Dermis blood vessel endothelial cell (primary cell): Measurements from ENCODE around the gene EGFL7. TPM values are rescaled to one million over a fixed set of nuclear protein-coding genes. Genes with fewer than 3 reads are reported as not detected.

Source experiments
- DNase-seq: peaks from one replicate; pipeline ENCODE4 v3.0.0; 2010
- total RNA-seq: library from RNA; depleted of rRNA; stranded (reverse); fragments of >200 nt; gene quantifications from 2 replicates; pipeline ENCODE4 v1.2.3, GENCODE V29; 2014

The EGFL7 gene
- total RNA-seq, 1 donor from 2014 or later: 768 TPM

DNA sequence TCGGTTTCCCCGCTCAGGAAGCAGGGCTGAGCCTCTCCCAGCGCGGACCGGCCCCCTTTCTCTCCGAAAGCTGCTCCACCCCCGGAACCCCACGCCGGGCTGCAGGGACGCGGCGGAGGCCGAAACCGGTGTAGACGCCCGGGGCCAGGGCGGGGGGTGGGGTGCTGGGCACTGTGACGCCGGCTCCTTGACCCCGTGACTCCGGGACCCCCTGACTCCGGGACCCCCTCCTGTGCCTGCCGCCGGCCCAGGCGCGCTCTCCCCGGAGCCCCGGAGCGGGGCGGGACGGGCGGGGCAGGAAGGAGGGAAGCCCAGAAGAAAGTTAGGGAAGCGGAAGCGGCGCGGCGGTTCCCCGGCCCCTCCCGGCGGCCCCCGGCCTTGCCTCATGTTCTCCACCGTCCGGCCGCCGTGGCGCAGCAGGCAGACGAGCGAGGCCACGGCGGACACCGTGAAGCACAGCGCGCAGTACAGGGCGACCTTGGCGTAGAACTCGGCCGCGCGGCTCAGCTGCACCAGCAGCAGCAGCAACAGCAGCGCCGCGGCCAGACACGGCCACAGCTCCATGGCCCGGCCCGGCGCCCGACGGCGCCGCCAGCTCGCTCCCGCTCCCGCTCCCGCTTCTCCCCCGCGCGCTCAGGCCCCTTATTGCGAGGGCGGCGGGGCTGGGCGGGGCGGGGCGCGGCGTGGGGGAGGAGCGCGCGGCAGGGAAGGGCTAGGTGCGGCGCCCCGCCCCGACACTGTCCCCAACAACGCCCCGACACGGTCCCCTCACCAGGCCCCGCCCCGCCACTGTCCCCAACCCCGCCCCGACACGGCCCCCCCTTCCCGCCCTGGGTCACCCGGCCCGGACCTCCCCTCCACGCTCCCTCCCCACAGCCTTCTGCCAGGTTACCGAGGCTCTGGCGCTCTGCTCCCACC, 24.3 kb downstream of the EGFL7 start, which contains the start of gene AGPAT2:
AGPAT2 (minus strand) TSS at position 664 of the 918 bp plus-strand sequence; CDS start at position 564, 100 bp downstream.
- peak; percentile 59 for DNase-seq

DNA sequence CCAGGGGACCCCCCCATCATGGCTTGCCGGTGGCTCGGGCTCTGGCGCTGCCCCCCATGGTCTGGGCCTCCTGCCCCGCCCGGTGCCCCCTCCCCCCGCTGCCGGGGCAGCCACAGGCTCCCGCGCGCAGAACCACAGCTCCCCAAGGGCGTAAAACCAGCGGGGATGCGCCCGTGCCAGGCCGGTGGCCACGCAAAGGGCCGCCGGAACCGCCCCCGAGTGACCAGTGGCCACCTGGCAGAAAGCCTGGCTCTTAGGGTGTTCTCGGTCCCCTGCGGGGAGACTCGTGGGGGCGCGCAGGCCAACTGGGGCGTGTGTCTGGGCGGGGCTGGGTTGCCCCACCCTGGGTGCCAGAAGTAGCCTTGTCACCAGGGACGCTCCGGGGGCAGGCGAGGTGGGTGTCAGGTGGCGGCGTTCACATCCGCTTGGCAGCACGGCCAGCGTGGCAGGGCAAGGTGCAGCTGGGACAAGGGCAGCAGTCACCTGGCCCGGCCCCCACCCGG, 25.1 kb downstream of the EGFL7 start:
- DNase-seq: no peak

GRCh38 chr9:136688274-136689107, 25.8 kb downstream of the EGFL7 start:
- DNase-seq: no peak

DNA sequence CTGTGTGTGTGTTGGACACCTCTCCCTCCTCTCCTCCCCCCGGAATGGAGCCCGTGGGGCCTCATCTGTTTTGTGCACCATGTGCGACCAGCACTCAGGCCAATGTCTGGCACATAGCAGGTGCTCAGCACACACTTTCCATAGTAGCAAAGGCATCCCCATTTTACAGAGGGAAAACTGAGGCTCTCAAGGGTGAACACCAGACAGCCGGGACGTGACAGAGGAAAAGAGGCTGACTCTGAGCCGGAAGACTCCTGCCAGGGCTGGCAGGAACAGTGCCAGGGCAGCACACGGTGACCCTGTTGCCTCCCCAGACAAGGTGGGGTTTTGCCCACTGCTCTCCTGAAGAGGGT, 26.4 kb downstream of the EGFL7 start:
- DNase-seq: no peak

- no peak for DNase-seq
Observed at GRCh38 chr9:136690104-136690805, 27.5 kb downstream of the EGFL7 start.

DNA sequence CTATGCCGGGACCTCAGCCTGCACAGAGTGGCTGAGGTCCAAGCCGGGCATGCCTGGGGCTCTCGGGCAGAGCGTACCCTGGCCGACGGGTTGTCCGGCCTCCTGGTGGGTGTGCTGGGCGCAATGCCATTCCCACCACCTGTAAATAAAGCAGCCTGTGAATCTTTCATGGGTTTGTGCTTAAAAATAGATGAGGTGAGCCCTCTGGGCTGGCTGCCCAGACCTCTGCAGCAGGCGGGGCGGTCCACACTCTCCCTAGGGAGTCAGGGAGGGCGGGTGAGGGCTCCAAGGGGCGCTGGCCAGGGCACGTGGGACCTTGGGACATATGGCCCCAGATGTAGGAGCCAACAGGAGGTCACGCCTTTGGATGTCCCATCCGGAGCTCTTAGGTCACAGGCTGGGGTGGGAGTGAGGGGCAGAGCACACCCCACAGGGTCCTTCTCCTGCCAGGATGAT, 28.1 kb downstream of the EGFL7 start:
- DNase-seq: no peak

GRCh38 chr9:136691316-136692184, 28.8 kb downstream of the EGFL7 start:
- DNase-seq: no peak

DNA sequence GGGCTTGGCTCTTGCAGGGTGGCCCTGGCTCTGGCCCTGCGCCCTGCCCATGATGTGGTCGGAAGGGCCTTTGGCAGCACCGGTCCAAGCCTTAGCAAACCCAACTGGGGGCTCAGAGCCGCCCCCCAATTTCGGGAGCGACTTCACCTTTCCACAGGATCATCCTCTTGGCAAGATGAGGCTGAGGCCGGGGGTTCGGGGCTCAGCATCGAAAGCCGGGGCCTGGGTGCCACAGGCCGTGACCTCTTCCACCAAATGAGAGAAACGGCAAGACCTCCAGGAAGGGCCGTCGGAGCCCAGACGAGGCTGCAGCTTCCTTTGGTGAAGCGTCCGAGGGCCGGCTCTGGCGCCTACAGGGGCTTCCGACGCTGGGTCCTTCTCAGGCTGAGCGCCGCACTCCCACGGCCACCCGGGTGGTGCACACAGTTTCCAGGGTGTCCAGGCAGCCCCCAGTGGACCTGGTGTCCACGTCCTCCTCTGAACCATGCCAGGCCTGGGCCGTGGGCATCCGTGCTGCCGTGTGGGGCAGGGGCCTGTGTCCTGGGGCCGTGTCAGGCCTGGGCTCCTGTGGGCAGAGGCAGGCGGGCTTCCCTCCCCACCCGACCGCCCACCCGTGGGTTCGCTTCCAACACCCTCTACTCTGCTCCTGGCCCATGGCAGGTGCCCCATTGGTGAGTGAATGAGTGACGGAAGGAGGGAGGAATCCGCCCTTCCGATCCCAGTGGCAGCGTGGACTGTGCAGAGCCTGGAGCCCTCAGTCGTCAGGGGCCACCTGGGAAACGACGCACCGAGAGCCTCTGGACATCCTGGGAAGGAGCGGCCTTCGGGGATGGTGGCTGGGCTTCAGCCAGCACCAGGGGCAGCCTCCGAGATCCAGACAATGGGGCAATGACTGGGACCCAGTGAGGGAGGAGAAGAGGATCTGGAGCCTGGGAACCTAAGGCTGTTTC, 29.7 kb downstream of the EGFL7 start:
- no peak for DNase-seq

GRCh38 chr9:136693135-136693489, 30.4 kb downstream of the EGFL7 start:
- no peak for DNase-seq

- DNase-seq: peak; percentile 46
Observed at GRCh38 chr9:136693490-136694162, 30.9 kb downstream of the EGFL7 start.

DNA sequence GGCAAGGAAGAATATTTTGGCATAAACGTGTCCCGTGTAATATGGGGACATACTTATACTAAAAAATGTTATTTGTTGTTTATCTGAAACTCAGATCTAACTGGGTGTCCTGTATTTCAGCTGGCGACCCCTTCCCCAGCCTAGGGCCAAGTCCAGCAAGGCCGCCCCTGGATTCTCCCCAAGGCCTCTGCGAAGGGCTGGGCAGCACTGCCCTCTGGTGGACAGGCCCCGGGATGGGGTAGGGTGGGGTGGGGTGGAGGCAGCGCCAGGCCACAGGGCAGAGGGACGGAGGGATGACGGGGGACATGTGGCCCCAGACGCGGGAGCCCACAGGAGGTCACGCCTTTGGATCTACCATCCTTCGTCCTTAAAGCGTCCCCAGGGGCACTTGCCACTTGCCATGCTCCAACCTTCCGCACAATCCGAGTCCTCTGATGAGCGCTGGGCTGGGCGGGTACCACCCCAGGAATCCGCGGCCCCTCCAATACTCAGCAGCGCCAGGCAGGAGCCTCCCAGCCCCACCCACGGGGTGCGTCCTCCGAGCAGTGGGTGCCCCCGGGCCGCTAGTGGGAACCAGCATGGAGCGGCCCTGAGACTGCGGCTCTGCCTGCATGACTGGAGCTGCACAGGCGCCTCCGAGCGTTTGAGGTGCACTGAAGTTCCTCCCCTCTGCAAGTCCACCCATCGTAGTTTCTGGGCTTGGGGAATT, 31.6 kb downstream of the EGFL7 start:
- DNase-seq: peak; percentile 78

GRCh38 chr9:136694872-136695247, 32.1 kb downstream of the EGFL7 start:
- no peak for DNase-seq

GRCh38 chr9:136695435-136695895, 32.7 kb downstream of the EGFL7 start:
- DNase-seq: no peak

DNA sequence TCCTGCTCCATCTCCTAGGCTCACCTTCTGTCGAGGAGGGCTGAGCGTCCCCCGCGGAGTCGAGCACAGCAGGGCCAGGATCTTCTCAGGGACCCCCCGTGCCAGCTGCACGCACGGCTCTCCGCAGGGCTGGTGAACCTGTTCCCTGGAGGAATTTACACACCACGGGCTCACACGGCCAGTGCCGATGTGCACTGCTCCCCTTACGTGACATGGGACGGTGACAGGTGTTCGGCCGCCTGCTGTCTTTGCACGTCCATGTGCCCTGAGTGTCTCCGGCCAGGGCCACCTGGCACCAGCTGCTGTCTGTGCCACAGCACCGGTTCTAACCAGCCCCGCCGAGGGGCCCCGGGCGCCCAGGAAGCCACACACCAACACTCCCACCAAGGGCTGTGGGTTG, 33.2 kb downstream of the EGFL7 start:
- DNase-seq: no peak

GRCh38 chr9:136696502-136696901, 33.8 kb downstream of the EGFL7 start:
- no peak for DNase-seq

DNA sequence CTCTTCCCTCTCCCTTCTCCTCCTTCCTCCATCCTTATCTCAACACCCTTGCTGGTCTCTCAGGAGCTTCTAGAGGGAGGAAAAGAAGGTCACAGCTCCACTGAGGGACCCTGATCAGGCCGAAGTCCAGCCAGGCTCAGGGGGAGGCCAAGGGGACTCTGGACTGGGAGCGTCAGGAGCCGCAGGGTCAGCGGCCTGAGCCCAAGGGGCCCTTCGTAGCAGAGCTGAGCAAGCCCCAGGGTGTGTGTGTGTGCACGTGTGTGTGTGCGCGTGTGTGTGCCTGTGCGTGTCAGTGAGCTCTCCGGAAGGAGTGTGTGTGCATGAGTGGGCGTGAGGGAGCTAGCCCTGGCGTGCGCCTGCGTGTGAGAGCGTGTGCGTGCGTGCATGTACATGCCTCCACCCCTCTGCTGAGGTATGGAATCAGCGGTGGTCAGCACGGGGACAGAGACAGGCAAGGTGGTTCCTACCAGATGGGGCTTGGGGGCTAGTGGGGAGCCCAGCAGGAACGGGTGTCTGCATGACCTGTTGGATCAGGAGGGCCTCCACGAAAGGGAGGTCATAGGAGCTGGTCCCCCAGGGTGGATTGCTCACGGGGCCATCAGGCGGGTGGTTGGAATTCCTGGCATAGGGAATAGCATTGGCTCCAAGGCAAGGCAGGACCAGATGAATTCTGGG, 34.6 kb downstream of the EGFL7 start:
- no peak for DNase-seq

- no peak for DNase-seq
Observed at GRCh38 chr9:136697821-136698526, 35.3 kb downstream of the EGFL7 start.
